Neural progenitor cell (in vitro differentiated cells): Measurements from ENCODE around the gene DDOST. TPM values are rescaled to one million over a fixed set of nuclear protein-coding genes. Genes with fewer than 3 reads are reported as not detected.

Experiments used
- DNase-seq: peaks from one replicate; pipeline ENCODE4 v3.0.0-alpha.2; 2016; ENCODE audit warnings: low spot score
- H2AFZ ChIP-seq: fragments of 200-600 bp; sonication (generic); replicated peaks from 2 replicates; pipeline ENCODE4 v1.6.1; 2016; ENCODE audit warnings: antibody characterized with exemption
- H3F3A ChIP-seq: fragments of 200-600 bp; sonication (generic); 2 replicates; pipeline ENCODE4 v1.6.1; 2016; ENCODE audit warnings: antibody characterized with exemption, low read depth
- H3K27ac ChIP-seq: fragments of 200-600 bp; sonication (generic); 2 replicates; pipeline ENCODE4 v1.5.1; 2016; ENCODE audit warnings: mild to moderate bottlenecking
- H3K27me3 ChIP-seq: fragments of 200-600 bp; sonication (generic); 2 replicates; pipeline ENCODE4 v1.6.1; 2016; ENCODE audit warnings: mild to moderate bottlenecking, moderate library complexity
- H3K36me3 ChIP-seq: fragments of 200-600 bp; sonication (generic); 2 replicates; pipeline ENCODE4 v1.5.1; 2016
- H3K4me1 ChIP-seq: fragments of 200-600 bp; sonication (generic); 2 replicates; pipeline ENCODE4 v1.6.1; 2016; ENCODE audit warnings: mixed run types
- H3K4me2 ChIP-seq: fragments of 200-600 bp; sonication (generic); 2 replicates; pipeline ENCODE4 v1.6.1; 2016
- H3K4me3 ChIP-seq: fragments of 200-600 bp; sonication (generic); 2 replicates; pipeline ENCODE4 v1.5.1; 2016
- H3K79me2 ChIP-seq: fragments of 200-600 bp; sonication (generic); 2 replicates; pipeline ENCODE4 v1.6.1; 2016; ENCODE audit warnings: low read depth
- H3K9ac ChIP-seq: fragments of 200-600 bp; sonication (generic); 2 replicates; pipeline ENCODE4 v1.6.1; 2016
- H3K9me3 ChIP-seq: fragments of 200-600 bp; sonication (generic); 2 replicates; pipeline ENCODE4 v1.5.1; 2016; ENCODE audit warnings: low read depth
- H4K20me1 ChIP-seq: fragments of 200-600 bp; sonication (generic); 2 replicates; pipeline ENCODE4 v1.6.1; 2016; ENCODE audit warnings: low read depth
- H3K27ac Mint-ChIP-seq: 3 replicates; pipeline ENCODE4 v1.8.0; 2021; ENCODE audit warnings: mixed read lengths
- H3K27me3 Mint-ChIP-seq: 2 replicates; pipeline ENCODE4 v1.8.0; 2022; ENCODE audit warnings: low read depth, mild to moderate bottlenecking, inconsistent platforms, moderate library complexity, mixed read lengths; ENCODE audit not compliant: insufficient read depth
- H3K36me3 Mint-ChIP-seq: 3 replicates; pipeline ENCODE4 v1.8.0; 2021; ENCODE audit warnings: mixed read lengths
- H3K4me1 Mint-ChIP-seq: 3 replicates; pipeline ENCODE4 v1.8.0; 2021; ENCODE audit warnings: mixed read lengths
- H3K4me3 Mint-ChIP-seq: 3 replicates; pipeline ENCODE4 v1.8.0; 2021; ENCODE audit warnings: mild to moderate bottlenecking, moderate library complexity, mixed read lengths
- H3K9me3 Mint-ChIP-seq: 3 replicates; pipeline ENCODE4 v1.8.0; 2020; ENCODE audit warnings: mixed read lengths
- EZH2 ChIP-seq: fragments of 200-600 bp; sonication (generic); IDR thresholded peaks from 2 replicates; pipeline ENCODE4 v1.6.1; 2017; ENCODE audit warnings: antibody characterized with exemption, mild to moderate bottlenecking, moderate library complexity
- EZH2phosphoT487 ChIP-seq: fragments of 200-600 bp; sonication (generic); IDR thresholded peaks from 2 replicates; pipeline ENCODE4 v1.6.1; 2017; ENCODE audit warnings: antibody characterized with exemption
- total RNA-seq: library from RNA; depleted of rRNA; stranded (reverse); fragments of >200 nt; gene quantifications from 2 replicates; pipeline ENCODE4 v1.2.3, GENCODE V29; 2015; ENCODE audit warnings: low replicate concordance
- TF ChIP-seq, protein P1 (sequence below): fragments of 200-600 bp; sonication (generic); IDR thresholded peaks from 2 replicates; pipeline ENCODE4 v1.5.1; 2017; ENCODE audit warnings: antibody characterized with exemption, mild to moderate bottlenecking

DDOST gene
- total RNA-seq, 1 donor from 2014 or later = 151 TPM

- peaks cover 8% of the 10 kb centered on the region for H3K4me1 ChIP-seq
- no peaks in the 10 kb centered on the region for H3K9me3 Mint-ChIP-seq
- H3K4me3 Mint-ChIP-seq = peak overlapping the region; percentile 99
- no peak overlapping the region for H3K27ac Mint-ChIP-seq
- H3F3A ChIP-seq = no peaks in the 10 kb centered on the region
- H4K20me1 ChIP-seq = peaks cover 18% of the 10 kb centered on the region
- H3K4me1 Mint-ChIP-seq = peaks cover 28% of the 10 kb centered on the region
- H3K27ac ChIP-seq = no peak overlapping the region
- H3K9ac ChIP-seq = peak overlapping the region; percentile 84
- peaks cover 53% of the 10 kb centered on the region for H3K79me2 ChIP-seq
- peak overlapping the region; percentile 78 for H2AFZ ChIP-seq
- H3K36me3 Mint-ChIP-seq = peaks cover 15% of the 10 kb centered on the region
- H3K4me2 ChIP-seq = peak overlapping the region; percentile 76
- H3K9me3 ChIP-seq = no peaks in the 10 kb centered on the region
- H3K27me3 Mint-ChIP-seq = peaks cover 7% of the 10 kb centered on the region
- peak overlapping the region; percentile 75 for H3K4me3 ChIP-seq
- no peak for DNase-seq
- TF ChIP-seq, protein P1, sequence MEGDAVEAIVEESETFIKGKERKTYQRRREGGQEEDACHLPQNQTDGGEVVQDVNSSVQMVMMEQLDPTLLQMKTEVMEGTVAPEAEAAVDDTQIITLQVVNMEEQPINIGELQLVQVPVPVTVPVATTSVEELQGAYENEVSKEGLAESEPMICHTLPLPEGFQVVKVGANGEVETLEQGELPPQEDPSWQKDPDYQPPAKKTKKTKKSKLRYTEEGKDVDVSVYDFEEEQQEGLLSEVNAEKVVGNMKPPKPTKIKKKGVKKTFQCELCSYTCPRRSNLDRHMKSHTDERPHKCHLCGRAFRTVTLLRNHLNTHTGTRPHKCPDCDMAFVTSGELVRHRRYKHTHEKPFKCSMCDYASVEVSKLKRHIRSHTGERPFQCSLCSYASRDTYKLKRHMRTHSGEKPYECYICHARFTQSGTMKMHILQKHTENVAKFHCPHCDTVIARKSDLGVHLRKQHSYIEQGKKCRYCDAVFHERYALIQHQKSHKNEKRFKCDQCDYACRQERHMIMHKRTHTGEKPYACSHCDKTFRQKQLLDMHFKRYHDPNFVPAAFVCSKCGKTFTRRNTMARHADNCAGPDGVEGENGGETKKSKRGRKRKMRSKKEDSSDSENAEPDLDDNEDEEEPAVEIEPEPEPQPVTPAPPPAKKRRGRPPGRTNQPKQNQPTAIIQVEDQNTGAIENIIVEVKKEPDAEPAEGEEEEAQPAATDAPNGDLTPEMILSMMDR = no peak
- no peak for TF ChIP-seq EZH2phosphoT487
- no peak for TF ChIP-seq EZH2
- no peaks in the 10 kb centered on the region for H3K27me3 ChIP-seq
- no peaks in the 10 kb centered on the region for H3K36me3 ChIP-seq
These were observed 342 bp downstream of the DDOST start for GRCh38 chr1:20660847-20661206.

DNA sequence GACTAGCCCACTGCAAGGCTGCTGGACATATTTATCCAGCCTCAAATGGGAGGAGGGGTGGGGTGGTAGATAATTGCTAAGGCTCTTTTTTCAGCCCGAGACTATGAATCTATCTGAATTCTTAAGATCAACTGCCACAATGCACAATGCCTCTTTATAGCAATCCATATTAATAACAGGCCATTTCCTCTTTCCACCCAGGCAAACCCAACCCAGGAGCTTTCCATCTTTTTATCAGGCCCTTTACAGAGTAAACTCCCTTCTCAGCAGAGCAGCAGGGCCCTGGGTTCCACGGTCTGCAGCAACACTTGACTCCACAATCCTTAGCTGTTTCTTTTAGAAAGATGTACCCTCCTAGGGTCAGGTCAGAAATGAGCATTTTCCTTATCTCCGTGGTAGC lies 806 bp downstream of the DDOST start:
- no peak for DNase-seq
- Mint-ChIP-seq H3K27me3 (peaks cover 7% of the 10 kb centered on the region), H3K36me3 (peaks cover 15% of the 10 kb centered on the region), H3K4me1 (peaks cover 28% of the 10 kb centered on the region), H3K27ac (peak overlapping the region; percentile 82), H3K4me3 (peak overlapping the region; percentile 99), H3K9me3 (no peaks in the 10 kb centered on the region)
- Histone ChIP-seq H3K36me3 (no peaks in the 10 kb centered on the region), H4K20me1 (peaks cover 18% of the 10 kb centered on the region), H3F3A (no peaks in the 10 kb centered on the region), H3K4me3 (peak overlapping the region; percentile 75), H3K4me2 (peak overlapping the region; percentile 76), H3K9ac (peak overlapping the region; percentile 84), H3K79me2 (peaks cover 53% of the 10 kb centered on the region), H3K27me3 (no peaks in the 10 kb centered on the region), H3K4me1 (peaks cover 8% of the 10 kb centered on the region), H3K27ac (no peak overlapping the region), H3K9me3 (no peaks in the 10 kb centered on the region), H2AFZ (no peak overlapping the region)
- TF ChIP-seq EZH2 = no peak
- no peak for TF ChIP-seq EZH2phosphoT487
- TF ChIP-seq, protein P1 = no peak

DNA sequence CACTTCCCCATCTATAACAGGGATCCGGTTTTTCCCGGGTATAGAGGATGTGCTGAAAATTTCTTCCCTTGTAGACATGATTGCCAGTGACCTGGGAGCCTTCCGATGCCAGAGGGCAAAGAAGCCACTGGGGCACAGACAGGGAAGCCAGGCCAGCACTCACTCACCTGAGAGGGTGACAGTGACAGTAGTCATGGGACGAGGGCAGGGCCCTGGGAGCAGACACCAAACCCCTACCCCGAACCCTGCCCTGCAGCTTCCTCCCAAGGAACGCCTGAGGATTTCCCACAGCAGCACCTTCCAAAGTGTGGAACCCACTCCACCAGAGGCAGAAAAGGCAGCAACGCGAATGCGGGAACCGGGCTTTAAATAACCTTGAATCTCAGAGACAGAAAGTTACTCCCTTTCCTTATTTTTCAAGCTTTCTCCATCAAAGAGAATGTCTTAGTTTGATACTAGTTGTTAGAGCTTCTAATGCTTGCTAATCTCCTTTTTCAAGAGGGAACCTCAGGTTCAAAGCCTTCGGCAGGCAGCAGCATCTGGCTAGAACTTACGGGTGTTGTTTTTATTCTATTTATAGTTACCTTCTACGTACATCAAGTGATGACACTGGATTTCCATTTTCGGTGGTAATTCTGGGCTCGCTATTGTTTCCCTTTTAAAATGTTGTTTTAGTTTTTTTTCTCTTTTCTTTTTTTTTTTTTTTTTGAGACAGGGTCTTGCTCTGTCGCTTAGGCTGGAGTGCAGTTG lies 2.8 kb downstream of the DDOST start:
- no peak for DNase-seq
- peaks cover 53% of the 10 kb centered on the region for H3K79me2 ChIP-seq

More for the DNA sequence above, 2.8 kb downstream of the DDOST start:
- Histone ChIP-seq H3K4me2 (no peak overlapping the region), H3K4me3 (no peak overlapping the region), H3K4me1 (peaks cover 8% of the 10 kb centered on the region), H3K9me3 (no peaks in the 10 kb centered on the region), H3K36me3 (no peaks in the 10 kb centered on the region), H4K20me1 (peaks cover 18% of the 10 kb centered on the region), H2AFZ (no peak overlapping the region), H3K27ac (no peak overlapping the region), H3F3A (no peaks in the 10 kb centered on the region), H3K9ac (no peak overlapping the region), H3K27me3 (no peaks in the 10 kb centered on the region)
- no peak overlapping the region for H3K27ac Mint-ChIP-seq
- H3K4me3 Mint-ChIP-seq = no peak overlapping the region
- H3K9me3 Mint-ChIP-seq = no peaks in the 10 kb centered on the region
- peaks cover 2% of the 10 kb centered on the region for H3K27me3 Mint-ChIP-seq
- peaks cover 28% of the 10 kb centered on the region for H3K4me1 Mint-ChIP-seq
- TF ChIP-seq EZH2 (no peak), EZH2phosphoT487 (no peak)
- TF ChIP-seq, protein P1 = no peak
- peaks cover 17% of the 10 kb centered on the region for H3K36me3 Mint-ChIP-seq
